ENCODE measurements around the gene ARL9. TPM values are rescaled to one million over a fixed set of nuclear protein-coding genes. Genes with fewer than 3 reads are reported as not detected.

ARL9 gene
- total RNA-seq, 3 donors from 2014 or later: 0.28 TPM; not detected in 2

- Histone ChIP-seq H3K36me3 (ENCODE audit: low read depth) (no peaks in the 10 kb centered on the region), H3K9me3 (no peaks in the 10 kb centered on the region), H3K4me1 (ENCODE audit: low read depth) (no peaks in the 10 kb centered on the region), H3K4me3 (no peak overlapping the region)
- ATAC-seq: no peak
- DNase-seq: no peak
- intact Hi-C loops (cut with DNase I, micrococcal nuclease): loop anchor here in 1 of 2 donors (10.0 kb wide), 1 partner anchor 54 kb away; no protein-coding TSS in a partner anchor
- no peak for TF ChIP-seq CTCF (IDR thresholded peaks at IDR 0.05)
Observed at GRCh38 chr4:56550642-56551041, 45.1 kb downstream of the ARL9 start.

- DNase-seq (no peak), ATAC-seq (no peak)
Observed at GRCh38 chr4:56551516-56551915, 45.9 kb downstream of the ARL9 start.

GRCh38 chr4:56552273-56552672 is 46.7 kb downstream of the ARL9 start:
- intact Hi-C loops (cut with DNase I, micrococcal nuclease): loop anchor here in 1 of 2 donors (10.0 kb wide), 1 partner anchor 53 kb away; no protein-coding TSS in a partner anchor
- Histone ChIP-seq H3K4me3 (no peak overlapping the region), H3K36me3 (ENCODE audit: low read depth) (no peaks in the 10 kb centered on the region), H3K4me1 (ENCODE audit: low read depth) (no peaks in the 10 kb centered on the region), H3K9me3 (no peaks in the 10 kb centered on the region)
- ATAC-seq (no peak), DNase-seq (no peak)
- TF ChIP-seq CTCF (IDR thresholded peaks at IDR 0.05): no peak

More at GRCh38 chr4:56551516-56551915, 45.9 kb downstream of the ARL9 start:
- intact Hi-C loops (cut with DNase I, micrococcal nuclease): loop anchor here in 1 of 2 donors (10.0 kb wide), 1 partner anchor 53 kb away; no protein-coding TSS in a partner anchor
- TF ChIP-seq CTCF (IDR thresholded peaks at IDR 0.05): no peak
- H3K36me3 ChIP-seq (ENCODE audit: low read depth): no peaks in the 10 kb centered on the region
- no peak overlapping the region for H3K4me3 ChIP-seq
- no peaks in the 10 kb centered on the region for H3K4me1 ChIP-seq (ENCODE audit: low read depth)
- no peaks in the 10 kb centered on the region for H3K9me3 ChIP-seq

GRCh38 chr4:56570041-56570440 is 64.5 kb downstream of the ARL9 start:
- H3K4me1 ChIP-seq (ENCODE audit: low read depth): no peaks in the 10 kb centered on the region
- H3K36me3 ChIP-seq (ENCODE audit: low read depth): no peaks in the 10 kb centered on the region
- intact Hi-C loops (cut with DNase I, micrococcal nuclease): no loop called here
- no peak overlapping the region for H3K4me3 ChIP-seq
- no peaks in the 10 kb centered on the region for H3K9me3 ChIP-seq
- ATAC-seq: no peak
- no peak for DNase-seq
- TF ChIP-seq CTCF (IDR thresholded peaks at IDR 0.05): no peak

Other genes with a start within 250 kb of the ARL9 start
- gene AASDH, start 118.3 kb upstream of the ARL9 start, total RNA-seq: 1 to 10 TPM; 8.9 to 9.6 (median 9.2) TPM
- gene PPAT, start 70.2 kb upstream of the ARL9 start, total RNA-seq: 1 to 10 TPM; 4.7 to 7.9 (median 7.5) TPM
- 10 to 100 TPM; 31.3 to 60.8 (median 41.4) TPM for gene PAICS, start 69.5 kb upstream of the ARL9 start, total RNA-seq
- gene SRP72, start 38.2 kb upstream of the ARL9 start, total RNA-seq: 10 to 100 TPM; 54.8 to 68.8 (median 63.9) TPM
- 1 to 10 TPM; 1.3 to 5.6 (median 1.9) TPM for gene HOPX, start 175.5 kb downstream of the ARL9 start, total RNA-seq